ENCODE data around the gene LGALS7. TPM values are rescaled to one million over a fixed set of nuclear protein-coding genes. Genes with fewer than 3 reads are reported as not detected.

LGALS7 gene
- total RNA-seq, 1 donor from 2014 or later, result not detected

DNA sequence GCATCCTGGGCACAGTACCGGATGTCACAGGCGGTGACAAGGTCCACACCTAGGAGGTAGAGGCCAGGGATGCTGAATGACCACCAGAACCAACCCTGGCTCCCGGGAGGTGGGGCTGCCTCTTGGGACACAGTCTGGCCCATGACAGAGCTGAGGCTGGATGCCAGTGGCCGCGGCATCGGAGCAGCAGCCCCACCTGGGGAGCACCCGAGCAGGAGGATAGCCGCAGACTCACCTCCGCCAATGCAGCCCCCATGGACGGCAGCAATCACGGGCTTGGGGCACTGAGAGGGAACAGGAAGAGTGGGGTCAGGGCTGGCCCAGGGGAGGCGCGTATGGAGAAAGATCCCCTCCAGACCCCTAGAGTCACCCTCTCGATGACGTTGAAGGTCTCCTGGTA is 43.8 kb upstream of the LGALS7 start:
- peaks cover 2% of the 10 kb centered on the region for H3K27me3 Mint-ChIP-seq (ENCODE audit: low read depth, unreplicated experiment)
- Histone ChIP-seq H2AFZ (ENCODE audit: low read depth, low read length) (no peak overlapping the region), H3K4me3 (ENCODE audit: insufficient read depth, low read depth, low read length) (no peak overlapping the region), H4K20me1 (ENCODE audit: insufficient read depth, low read length) (no peaks in the 10 kb centered on the region), H3K4me2 (ENCODE audit: low read length) (no peak overlapping the region), H3K79me2 (ENCODE audit: insufficient read depth, low read length) (no peaks in the 10 kb centered on the region), H3K4me1 (ENCODE audit: insufficient read depth, low read length) (no peaks in the 10 kb centered on the region), H3K27me3 (ENCODE audit: insufficient read depth, low read length) (no peaks in the 10 kb centered on the region), H3K36me3 (ENCODE audit: insufficient read depth, low read length) (no peaks in the 10 kb centered on the region), H3K27ac (ENCODE audit: low read depth, low read length) (no peak overlapping the region), H3K9ac (ENCODE audit: low read length) (no peak overlapping the region), H3K9me3 (ENCODE audit: insufficient read depth, low read depth, low read length) (no peaks in the 10 kb centered on the region)
- no peak for FAIRE-seq
- H3K9me3 Mint-ChIP-seq (ENCODE audit: unreplicated experiment), result no peaks in the 10 kb centered on the region
- H3K36me3 Mint-ChIP-seq (ENCODE audit: low read depth, unreplicated experiment), result peaks cover 33% of the 10 kb centered on the region
- no peak for DNase-seq (ENCODE audit: low read depth)
- no peak for TF ChIP-seq EZH2 (IDR thresholded peaks at IDR 0.05; ENCODE audit: insufficient read depth, low read length)
- TF ChIP-seq, protein P1, sequence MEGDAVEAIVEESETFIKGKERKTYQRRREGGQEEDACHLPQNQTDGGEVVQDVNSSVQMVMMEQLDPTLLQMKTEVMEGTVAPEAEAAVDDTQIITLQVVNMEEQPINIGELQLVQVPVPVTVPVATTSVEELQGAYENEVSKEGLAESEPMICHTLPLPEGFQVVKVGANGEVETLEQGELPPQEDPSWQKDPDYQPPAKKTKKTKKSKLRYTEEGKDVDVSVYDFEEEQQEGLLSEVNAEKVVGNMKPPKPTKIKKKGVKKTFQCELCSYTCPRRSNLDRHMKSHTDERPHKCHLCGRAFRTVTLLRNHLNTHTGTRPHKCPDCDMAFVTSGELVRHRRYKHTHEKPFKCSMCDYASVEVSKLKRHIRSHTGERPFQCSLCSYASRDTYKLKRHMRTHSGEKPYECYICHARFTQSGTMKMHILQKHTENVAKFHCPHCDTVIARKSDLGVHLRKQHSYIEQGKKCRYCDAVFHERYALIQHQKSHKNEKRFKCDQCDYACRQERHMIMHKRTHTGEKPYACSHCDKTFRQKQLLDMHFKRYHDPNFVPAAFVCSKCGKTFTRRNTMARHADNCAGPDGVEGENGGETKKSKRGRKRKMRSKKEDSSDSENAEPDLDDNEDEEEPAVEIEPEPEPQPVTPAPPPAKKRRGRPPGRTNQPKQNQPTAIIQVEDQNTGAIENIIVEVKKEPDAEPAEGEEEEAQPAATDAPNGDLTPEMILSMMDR (IDR thresholded peaks at IDR 0.05; ENCODE audit: insufficient read depth, low read depth, low read length), result no peak
- no peak overlapping the region for H3K4me3 Mint-ChIP-seq (ENCODE audit: unreplicated experiment)
- H3K4me1 Mint-ChIP-seq (ENCODE audit: low read depth, unreplicated experiment), result peaks cover 3% of the 10 kb centered on the region
- H3K27ac Mint-ChIP-seq (ENCODE audit: unreplicated experiment), result no peak overlapping the region

DNA sequence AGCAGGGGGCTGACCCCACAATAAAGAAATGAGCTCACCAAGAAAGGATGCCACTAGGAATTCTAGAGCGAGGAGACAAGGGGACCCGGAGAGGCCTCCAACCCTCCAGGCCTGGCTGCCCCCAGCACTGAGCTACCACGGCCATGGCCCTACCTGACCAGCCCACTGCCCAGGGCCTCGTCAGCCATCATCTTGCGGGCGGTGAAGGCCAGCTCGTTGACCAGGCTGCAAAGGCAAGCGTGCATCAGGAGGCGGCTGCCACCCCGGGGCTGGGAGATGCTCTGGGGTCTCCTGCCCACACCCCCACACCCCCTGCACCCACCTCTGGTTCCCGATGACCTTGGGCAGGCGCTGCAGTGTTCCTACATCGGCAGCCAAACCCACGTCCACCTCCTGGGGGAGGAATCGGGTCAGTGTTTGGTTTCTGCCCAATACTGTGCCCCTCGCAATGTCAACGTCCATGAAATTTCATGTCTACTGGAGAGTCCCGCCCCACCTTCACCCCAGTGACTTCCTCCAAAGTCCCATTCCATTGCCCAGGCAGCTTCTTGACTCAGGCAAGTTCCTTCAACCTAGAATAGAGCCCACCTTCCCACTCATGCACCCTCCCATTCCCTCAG is 42.9 kb upstream of the LGALS7 start:
- no peak overlapping the region for H3K27ac ChIP-seq (ENCODE audit: low read depth, low read length)
- no peak overlapping the region for H3K4me2 ChIP-seq (ENCODE audit: low read length)
- H3K36me3 ChIP-seq (ENCODE audit: insufficient read depth, low read length), result no peaks in the 10 kb centered on the region
- H2AFZ ChIP-seq (ENCODE audit: low read depth, low read length), result no peak overlapping the region
- peaks cover 33% of the 10 kb centered on the region for H3K36me3 Mint-ChIP-seq (ENCODE audit: low read depth, unreplicated experiment)
- no peaks in the 10 kb centered on the region for H3K9me3 Mint-ChIP-seq (ENCODE audit: unreplicated experiment)
- peaks cover 2% of the 10 kb centered on the region for H3K27me3 Mint-ChIP-seq (ENCODE audit: low read depth, unreplicated experiment)
- no peak overlapping the region for H3K9ac ChIP-seq (ENCODE audit: low read length)
- no peak for DNase-seq (ENCODE audit: low read depth)
- no peak overlapping the region for H3K27ac Mint-ChIP-seq (ENCODE audit: unreplicated experiment)
- no peak overlapping the region for H3K4me3 Mint-ChIP-seq (ENCODE audit: unreplicated experiment)
- FAIRE-seq, result no peak
- TF ChIP-seq, protein P1 (IDR thresholded peaks at IDR 0.05; ENCODE audit: insufficient read depth, low read depth, low read length), result no peak
- no peak for TF ChIP-seq EZH2 (IDR thresholded peaks at IDR 0.05; ENCODE audit: insufficient read depth, low read length)
- H3K9me3 ChIP-seq (ENCODE audit: insufficient read depth, low read depth, low read length), result no peaks in the 10 kb centered on the region
- no peaks in the 10 kb centered on the region for H3K4me1 ChIP-seq (ENCODE audit: insufficient read depth, low read length)
- H3K79me2 ChIP-seq (ENCODE audit: insufficient read depth, low read length), result no peaks in the 10 kb centered on the region
- no peaks in the 10 kb centered on the region for H3K27me3 ChIP-seq (ENCODE audit: insufficient read depth, low read length)
- no peak overlapping the region for H3K4me3 ChIP-seq (ENCODE audit: insufficient read depth, low read depth, low read length)
- H3K4me1 Mint-ChIP-seq (ENCODE audit: low read depth, unreplicated experiment), result peaks cover 3% of the 10 kb centered on the region
- H4K20me1 ChIP-seq (ENCODE audit: insufficient read depth, low read length), result no peaks in the 10 kb centered on the region

All from astrocyte (in vitro differentiated cells and primary cell).